GM12878 (cell line): ENCODE results near the gene MPP1.

ENCODE experiments used
- CHD2 ChIP-seq: IDR thresholded peaks from 2 replicates; pipeline ENCODE4 v1.6.1; 2011; ENCODE audit warnings: low read depth, low read length, improper control_type of control experiment, borderline replicate concordance
- EZH2 ChIP-seq: IDR thresholded peaks from 2 replicates; pipeline ENCODE4 v1.6.1; 2012; ENCODE audit warnings: low read depth, mild to moderate bottlenecking, control low read depth, inconsistent platforms, low read length, borderline replicate concordance; ENCODE audit not compliant: control insufficient read depth
- JUNB ChIP-seq: IDR thresholded peaks from 2 replicates; pipeline ENCODE4 v1.6.1; 2016; ENCODE audit warnings: antibody characterized with exemption, mild to moderate bottlenecking
- POLR2AphosphoS2 ChIP-seq: IDR thresholded peaks from 2 replicates; pipeline ENCODE4 v1.6.1; 2011; ENCODE audit warnings: low read depth, mild to moderate bottlenecking, low read length, improper control_type of control experiment, moderate library complexity
- POLR2AphosphoS5 ChIP-seq: IDR thresholded peaks from 2 replicates; pipeline ENCODE4 v1.6.1; 2011; ENCODE audit warnings: mild to moderate bottlenecking, low read length, inconsistent platforms
- RAD21 ChIP-seq: IDR thresholded peaks from 2 replicates; pipeline ENCODE4 v1.6.1; 2011; ENCODE audit warnings: mild to moderate bottlenecking, low read depth, low read length, moderate library complexity; ENCODE audit not compliant: insufficient read depth
- YY1 ChIP-seq: IDR thresholded peaks from 2 replicates; pipeline ENCODE4 v1.6.1; 2011; ENCODE audit warnings: low read depth, mild to moderate bottlenecking, low read length
- TF ChIP-seq, protein P1 (sequence below), 3 experiments: IDR thresholded peaks in 2 of 3; conservative IDR thresholded peaks in 1 of 3; 2 replicates each; pipeline ENCODE4 v1.5.1; 2011; ENCODE audit warnings: low read depth in 3 of 3, low read length in 3 of 3, mild to moderate bottlenecking in 3 of 3, control low read depth in 2 of 3, moderate library complexity in 2 of 3, inconsistent platforms in 1 of 3, mixed read lengths in 1 of 3; ENCODE audit not compliant: control insufficient read depth in 2 of 3, insufficient read depth in 1 of 3; ENCODE audit errors: extremely low read depth in 1 of 3
- TF ChIP-seq, protein P2 (sequence below): IDR thresholded peaks from 2 replicates; pipeline ENCODE4 v1.6.1; 2012; ENCODE audit warnings: low read depth, low read length, improper control_type of control experiment
- TF ChIP-seq, protein P3 (sequence below): IDR thresholded peaks from 2 replicates; pipeline ENCODE4 v1.6.1; 2011; ENCODE audit warnings: low read depth, low read length, improper control_type of control experiment, borderline replicate concordance

DNA sequence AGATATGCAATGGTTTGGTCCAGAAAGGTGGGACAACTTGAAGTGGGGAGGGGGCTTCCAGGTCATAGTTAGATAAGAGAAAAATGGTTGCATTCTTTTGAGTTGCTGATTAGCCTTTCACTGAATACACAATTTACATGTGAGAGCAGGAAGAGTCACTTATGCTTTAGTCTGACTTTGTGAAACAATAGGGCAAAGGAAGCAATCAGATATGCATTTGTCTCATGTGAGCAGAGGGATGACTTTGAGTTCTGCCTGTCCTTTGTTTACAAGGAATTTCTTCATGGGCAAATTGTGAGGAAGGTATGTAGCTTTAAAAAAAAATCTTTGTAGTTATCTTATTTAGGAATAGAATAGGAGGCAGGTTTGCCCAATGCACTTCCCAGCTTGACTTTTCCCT is 16.2 kb upstream of the MPP1 start:
- TF ChIP-seq POLR2AphosphoS5 (no peak), RAD21 (no peak), JUNB (no peak), POLR2AphosphoS2 (no peak), YY1 (no peak), EZH2 (no peak), CHD2 (no peak)
- TF ChIP-seq, protein P1, sequence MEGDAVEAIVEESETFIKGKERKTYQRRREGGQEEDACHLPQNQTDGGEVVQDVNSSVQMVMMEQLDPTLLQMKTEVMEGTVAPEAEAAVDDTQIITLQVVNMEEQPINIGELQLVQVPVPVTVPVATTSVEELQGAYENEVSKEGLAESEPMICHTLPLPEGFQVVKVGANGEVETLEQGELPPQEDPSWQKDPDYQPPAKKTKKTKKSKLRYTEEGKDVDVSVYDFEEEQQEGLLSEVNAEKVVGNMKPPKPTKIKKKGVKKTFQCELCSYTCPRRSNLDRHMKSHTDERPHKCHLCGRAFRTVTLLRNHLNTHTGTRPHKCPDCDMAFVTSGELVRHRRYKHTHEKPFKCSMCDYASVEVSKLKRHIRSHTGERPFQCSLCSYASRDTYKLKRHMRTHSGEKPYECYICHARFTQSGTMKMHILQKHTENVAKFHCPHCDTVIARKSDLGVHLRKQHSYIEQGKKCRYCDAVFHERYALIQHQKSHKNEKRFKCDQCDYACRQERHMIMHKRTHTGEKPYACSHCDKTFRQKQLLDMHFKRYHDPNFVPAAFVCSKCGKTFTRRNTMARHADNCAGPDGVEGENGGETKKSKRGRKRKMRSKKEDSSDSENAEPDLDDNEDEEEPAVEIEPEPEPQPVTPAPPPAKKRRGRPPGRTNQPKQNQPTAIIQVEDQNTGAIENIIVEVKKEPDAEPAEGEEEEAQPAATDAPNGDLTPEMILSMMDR (IDR thresholded peaks at IDR 0.05 in 2 of 3, conservative IDR thresholded peaks at IDR 0.05 in 1 of 3; ENCODE audit: control insufficient read depth in 2 of 3, extremely low read depth in 1 of 3, insufficient read depth in 1 of 3, low read depth in 3 of 3, low read length in 3 of 3) = no peak
- TF ChIP-seq, protein P2, sequence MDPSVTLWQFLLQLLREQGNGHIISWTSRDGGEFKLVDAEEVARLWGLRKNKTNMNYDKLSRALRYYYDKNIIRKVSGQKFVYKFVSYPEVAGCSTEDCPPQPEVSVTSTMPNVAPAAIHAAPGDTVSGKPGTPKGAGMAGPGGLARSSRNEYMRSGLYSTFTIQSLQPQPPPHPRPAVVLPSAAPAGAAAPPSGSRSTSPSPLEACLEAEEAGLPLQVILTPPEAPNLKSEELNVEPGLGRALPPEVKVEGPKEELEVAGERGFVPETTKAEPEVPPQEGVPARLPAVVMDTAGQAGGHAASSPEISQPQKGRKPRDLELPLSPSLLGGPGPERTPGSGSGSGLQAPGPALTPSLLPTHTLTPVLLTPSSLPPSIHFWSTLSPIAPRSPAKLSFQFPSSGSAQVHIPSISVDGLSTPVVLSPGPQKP = no peak
- TF ChIP-seq, protein P3, sequence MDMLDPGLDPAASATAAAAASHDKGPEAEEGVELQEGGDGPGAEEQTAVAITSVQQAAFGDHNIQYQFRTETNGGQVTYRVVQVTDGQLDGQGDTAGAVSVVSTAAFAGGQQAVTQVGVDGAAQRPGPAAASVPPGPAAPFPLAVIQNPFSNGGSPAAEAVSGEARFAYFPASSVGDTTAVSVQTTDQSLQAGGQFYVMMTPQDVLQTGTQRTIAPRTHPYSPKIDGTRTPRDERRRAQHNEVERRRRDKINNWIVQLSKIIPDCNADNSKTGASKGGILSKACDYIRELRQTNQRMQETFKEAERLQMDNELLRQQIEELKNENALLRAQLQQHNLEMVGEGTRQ = no peak
